B cell (primary cell): ENCODE results near the gene CALCA. TPM values are rescaled to one million over a fixed set of nuclear protein-coding genes. Genes with fewer than 3 reads are reported as not detected.

Experiments
- ATAC-seq: fragments of 200-7000 bp; cut with Tn5 transposase; one replicate; pipeline ENCODE4 v1.10.0; 2021; ENCODE audit warnings: low read depth, mild to moderate bottlenecking, moderate number of reproducible peaks, moderate library complexity
- CTCF ChIA-PET: fragments of 350-600 bp; sonication (Branson Sonifier 250); formaldehyde crosslinking; loops from one replicate; lab custom pipeline; 2021; ENCODE audit warnings: antibody characterized with exemption, inconsistent platforms; lab: Charles Lee
- POLR2A ChIA-PET: fragments of 350-600 bp; sonication (Branson Sonifier 250); formaldehyde crosslinking; loops from one replicate; lab custom pipeline; 2021; ENCODE audit warnings: antibody characterized with exemption; lab: Charles Lee
- DNase-seq: peaks from one replicate; pipeline ENCODE4 v3.0.0; 2013
- H2AFZ ChIP-seq: 2 replicates; pipeline ENCODE4 v1.6.1; 2012; ENCODE audit warnings: mild to moderate bottlenecking, low read depth, low read length; ENCODE audit not compliant: insufficient read depth, poor library complexity, severe bottlenecking
- H3K27ac ChIP-seq, 2 donors: 1 replicate in 1 of 2; 2 replicates in 1 of 2; pipeline ENCODE4 v1.5.1; 2012 to 2013; ENCODE audit warnings: low read length in 2 of 2, mild to moderate bottlenecking in 2 of 2, moderate library complexity in 1 of 2
- H3K27me3 ChIP-seq, 4 experiments: fragments of 200-600 bp in 1 of 4; sonication (generic) in 1 of 4; replicated peaks in 1 of 4; 1 replicate in 2 of 4; 2 replicates in 2 of 4; pipeline versions ENCODE4 v1.6.1 to v1.7.0; 2013 to 2016; ENCODE audit warnings: low read length in 3 of 4, mild to moderate bottlenecking in 2 of 4, mixed read lengths in 1 of 4, moderate library complexity in 1 of 4; ENCODE audit not compliant: insufficient read depth in 4 of 4, control insufficient read depth in 3 of 4; ENCODE audit errors: control extremely low read depth in 1 of 4
- H3K36me3 ChIP-seq, 2 experiments: replicated peaks in 1 of 2; 1 replicate in 1 of 2; 2 replicates in 1 of 2; pipeline versions ENCODE4 v1.6.1 to v1.7.1; 2013; ENCODE audit warnings: low read length in 1 of 2; ENCODE audit not compliant: insufficient read depth in 2 of 2, control insufficient read depth in 1 of 2; ENCODE audit errors: control extremely low read depth in 1 of 2, extremely low read depth in 1 of 2
- H3K4me1 ChIP-seq, 2 donors: fragments of 200-600 bp in 1 of 2; sonication (generic) in 1 of 2; 1 replicate in 1 of 2; 2 replicates in 1 of 2; pipeline versions ENCODE4 v1.5.1 to v1.6.1; 2013 to 2017; ENCODE audit warnings: low read length in 2 of 2; ENCODE audit not compliant: control insufficient read depth in 2 of 2, insufficient read depth in 2 of 2
- H3K4me2 ChIP-seq: replicated peaks from 2 replicates; pipeline ENCODE3; 2012; ENCODE audit warnings: mild to moderate bottlenecking, low read depth, low read length; ENCODE audit not compliant: poor library complexity, severe bottlenecking
- H3K4me3 ChIP-seq, 5 experiments: fragments of 200-600 bp in 1 of 5; sonication (generic) in 1 of 5; 1 replicate in 3 of 5; 2 replicates in 2 of 5; pipeline versions ENCODE4 v1.5.1 to v1.7.0; 2011 to 2016; ENCODE audit warnings: low read length in 4 of 5, mild to moderate bottlenecking in 4 of 5, low read depth in 2 of 5, control low read depth in 1 of 5, moderate library complexity in 1 of 5; ENCODE audit not compliant: insufficient read depth in 1 of 5; ENCODE audit errors: control extremely low read depth in 1 of 5, extremely low read depth in 1 of 5
- H3K79me2 ChIP-seq: fragments of 200-600 bp; sonication (generic); one replicate; pipeline ENCODE4 v1.6.0; 2016; ENCODE audit warnings: low read length; ENCODE audit not compliant: control insufficient read depth, insufficient read depth
- H3K9ac ChIP-seq: fragments of 200-600 bp; sonication (generic); 2 replicates; pipeline ENCODE4 v1.6.1; 2017; ENCODE audit warnings: mild to moderate bottlenecking, low read length, moderate library complexity
- H3K9me3 ChIP-seq, 3 donors: one replicate each; pipeline versions ENCODE4 v1.6.1 to v1.7.1; 2013; ENCODE audit warnings: low read length in 2 of 3; ENCODE audit not compliant: control insufficient read depth in 2 of 3, insufficient read depth in 1 of 3; ENCODE audit errors: control extremely low read depth in 1 of 3
- H4K20me1 ChIP-seq: 2 replicates; pipeline ENCODE4 v1.6.0; 2012; ENCODE audit warnings: mild to moderate bottlenecking, low read length; ENCODE audit not compliant: insufficient read depth, control insufficient read depth, poor library complexity, severe bottlenecking
- H3K27ac Mint-ChIP-seq: one replicate; pipeline ENCODE4 v1.8.0; 2021; ENCODE audit warnings: mixed read lengths
- H3K27me3 Mint-ChIP-seq: one replicate; pipeline ENCODE4 v1.8.0; 2021; ENCODE audit warnings: mixed read lengths
- H3K4me1 Mint-ChIP-seq: one replicate; pipeline ENCODE4 v1.8.0; 2021; ENCODE audit warnings: mixed read lengths
- H3K4me3 Mint-ChIP-seq: one replicate; pipeline ENCODE4 v1.8.0; 2021; ENCODE audit warnings: mixed read lengths
- H3K9me3 Mint-ChIP-seq: one replicate; pipeline ENCODE4 v1.8.0; 2022; ENCODE audit warnings: mixed read lengths; ENCODE audit not compliant: insufficient read depth
- EZH2 ChIP-seq: IDR thresholded peaks from 2 replicates; pipeline ENCODE4 v1.6.1; 2012; ENCODE audit warnings: borderline replicate concordance, low read depth, mild to moderate bottlenecking, moderate library complexity, low read length; ENCODE audit not compliant: insufficient read depth, poor library complexity, severe bottlenecking
- WGBS: methylation state at CpG from one replicate; pipeline ENCODE4 v1.1.5; 2013; ENCODE audit warnings: missing lambda C conversion rate; ENCODE audit not compliant: insufficient coverage; 5-methylcytosine and 5-hydroxymethylcytosine counted together
- intact Hi-C: fragments of 100-400 bp; cut with micrococcal nuclease; formaldehyde crosslinking; loops from one replicate; pipeline ENCODE4 v1.10.0; 2022
- polyA plus RNA-seq: library from polyadenylated mRNA; depleted of rRNA; stranded (reverse); fragments of >200 nt; gene quantifications from 2 replicates; pipeline ENCODE4 v1.2.3, GENCODE V29; 2012
- total RNA-seq, 2 donors: library from RNA; stranded (reverse); fragments of 120-200 nt in 1 of 2; gene quantifications; 1 replicate in 1 of 2; 2 replicates in 1 of 2; pipeline versions ENCODE4 v1.2.3 to v1.2.4, GENCODE V29; 2013 to 2022
- TF ChIP-seq, protein P1 (sequence below): fragments of 200-600 bp; IDR thresholded peaks from one replicate; pipeline ENCODE4 v1.8.0; 2022; ENCODE audit warnings: antibody characterized with exemption, mild to moderate bottlenecking

CALCA gene
- total and polyA plus RNA-seq, 2 donors (not counting 1 experiment from before 2014, with no cell fraction given) = not detected

DNA sequence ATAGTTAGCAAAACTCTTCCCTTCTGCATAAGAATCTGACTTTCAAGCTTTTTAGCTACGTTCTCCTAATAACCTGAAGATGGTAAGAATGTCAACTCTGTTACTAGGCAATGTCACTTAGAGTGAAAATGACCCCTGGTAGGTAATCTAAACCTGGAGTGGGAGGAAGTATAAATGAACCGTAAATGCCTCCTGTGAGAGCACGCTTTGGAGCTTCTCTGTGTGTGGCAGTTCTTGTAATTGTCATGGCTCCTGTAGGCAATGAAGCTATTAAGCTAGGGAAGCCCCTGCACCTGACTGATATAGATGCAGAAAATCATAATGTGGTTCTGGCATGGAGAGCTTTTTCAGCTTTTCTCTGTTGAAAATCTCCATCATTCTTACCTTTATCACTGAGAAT is 29.4 kb downstream of the CALCA start:
- H3K4me3 ChIP-seq = no peak overlapping the region
- no peak overlapping the region for H3K4me3 Mint-ChIP-seq
- ATAC-seq (no peak), DNase-seq (no peak)
- H3K4me1 Mint-ChIP-seq = no peaks in the 10 kb centered on the region
- ChIA-PET POLR2A (no interaction called here), CTCF (interaction anchor here (1.9 kb wide), 1 partner anchor 33 kb away, joined by 3 read pairs; no protein-coding TSS in a partner anchor)
- H3K9me3 Mint-ChIP-seq = peaks cover 2% of the 10 kb centered on the region
- no peaks in the 10 kb centered on the region for H3K79me2 ChIP-seq
- H4K20me1 ChIP-seq = no peaks in the 10 kb centered on the region
- H3K27ac Mint-ChIP-seq = no peak overlapping the region
- H2AFZ ChIP-seq = no peak overlapping the region
- H3K36me3 ChIP-seq = no peaks in the 10 kb centered on the region
- peaks cover 0 to 8% (median 0%) of the 10 kb centered on the region in 3 donors for H3K9me3 ChIP-seq
- TF ChIP-seq EZH2 = no peak
- TF ChIP-seq, protein P1, sequence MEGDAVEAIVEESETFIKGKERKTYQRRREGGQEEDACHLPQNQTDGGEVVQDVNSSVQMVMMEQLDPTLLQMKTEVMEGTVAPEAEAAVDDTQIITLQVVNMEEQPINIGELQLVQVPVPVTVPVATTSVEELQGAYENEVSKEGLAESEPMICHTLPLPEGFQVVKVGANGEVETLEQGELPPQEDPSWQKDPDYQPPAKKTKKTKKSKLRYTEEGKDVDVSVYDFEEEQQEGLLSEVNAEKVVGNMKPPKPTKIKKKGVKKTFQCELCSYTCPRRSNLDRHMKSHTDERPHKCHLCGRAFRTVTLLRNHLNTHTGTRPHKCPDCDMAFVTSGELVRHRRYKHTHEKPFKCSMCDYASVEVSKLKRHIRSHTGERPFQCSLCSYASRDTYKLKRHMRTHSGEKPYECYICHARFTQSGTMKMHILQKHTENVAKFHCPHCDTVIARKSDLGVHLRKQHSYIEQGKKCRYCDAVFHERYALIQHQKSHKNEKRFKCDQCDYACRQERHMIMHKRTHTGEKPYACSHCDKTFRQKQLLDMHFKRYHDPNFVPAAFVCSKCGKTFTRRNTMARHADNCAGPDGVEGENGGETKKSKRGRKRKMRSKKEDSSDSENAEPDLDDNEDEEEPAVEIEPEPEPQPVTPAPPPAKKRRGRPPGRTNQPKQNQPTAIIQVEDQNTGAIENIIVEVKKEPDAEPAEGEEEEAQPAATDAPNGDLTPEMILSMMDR = no peak
- peaks cover 6% of the 10 kb centered on the region for H3K27me3 Mint-ChIP-seq
- WGBS = 100% methylated on average over 2 of the region's 3 CpGs
- no peak overlapping the region for H3K4me2 ChIP-seq
- H3K27me3 ChIP-seq = no peaks in the 10 kb centered on the region
- H3K27ac ChIP-seq = no peak overlapping the region
- H3K9ac ChIP-seq = no peak overlapping the region
- no peaks in the 10 kb centered on the region for H3K4me1 ChIP-seq
- intact Hi-C loops = no loop called here

DNA sequence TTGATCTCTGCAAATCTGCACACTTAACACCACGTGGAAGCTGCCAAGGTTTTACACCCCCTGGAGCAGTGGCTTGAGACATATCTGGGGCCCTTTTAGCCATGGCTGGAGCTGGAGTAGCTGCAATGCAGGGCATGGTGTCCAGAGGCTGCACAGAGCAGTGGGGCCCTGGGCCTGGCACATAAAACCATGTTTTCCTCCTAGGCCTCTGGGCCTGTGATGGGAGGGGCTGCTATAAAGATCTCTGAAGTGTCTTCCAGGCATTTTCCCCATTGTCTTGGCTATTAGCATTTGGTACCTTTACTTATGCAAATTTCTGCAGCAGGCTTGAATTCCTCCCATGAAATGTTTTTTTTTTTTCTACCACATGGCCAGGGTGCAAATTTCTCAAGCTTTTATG is 33.2 kb downstream of the CALCA start:
- Histone ChIP-seq H2AFZ (no peak overlapping the region), H3K27ac (no peak overlapping the region), H3K27me3 (peaks cover 0 to 3% (median 0%) of the 10 kb centered on the region in 4 experiments), H4K20me1 (no peaks in the 10 kb centered on the region), H3K36me3 (no peaks in the 10 kb centered on the region), H3K4me3 (no peak overlapping the region), H3K9ac (no peak overlapping the region), H3K4me2 (no peak overlapping the region), H3K9me3 (peaks cover 0 to 8% (median 0%) of the 10 kb centered on the region in 3 donors), H3K79me2 (no peaks in the 10 kb centered on the region), H3K4me1 (no peaks in the 10 kb centered on the region)
- Mint-ChIP-seq H3K27me3 (peaks cover 6% of the 10 kb centered on the region), H3K9me3 (peaks cover 2% of the 10 kb centered on the region), H3K27ac (no peak overlapping the region), H3K4me3 (no peak overlapping the region), H3K4me1 (no peaks in the 10 kb centered on the region)
- DNase-seq (no peak), ATAC-seq (no peak)
- POLR2A ChIA-PET = no interaction called here
- CTCF ChIA-PET = interaction anchor here (1.2 kb wide), 1 partner anchor 251 kb away, joined by 3 read pairs; no protein-coding TSS in a partner anchor
- intact Hi-C loops = no loop called here
- WGBS = 50% methylated on average over 1 of the region's 1 CpG
- TF ChIP-seq, protein P1 = no peak
- TF ChIP-seq EZH2 = no peak
